UCSD-AML1 (cell line): ENCODE results near the gene C6orf136.

ENCODE experiments used
- DNase-seq: peaks from one replicate; lab custom pipeline; 2025; ENCODE audit not compliant: unreplicated experiment; lab: John Stamatoyannopoulos, UW

The C6orf136 gene

DNA sequence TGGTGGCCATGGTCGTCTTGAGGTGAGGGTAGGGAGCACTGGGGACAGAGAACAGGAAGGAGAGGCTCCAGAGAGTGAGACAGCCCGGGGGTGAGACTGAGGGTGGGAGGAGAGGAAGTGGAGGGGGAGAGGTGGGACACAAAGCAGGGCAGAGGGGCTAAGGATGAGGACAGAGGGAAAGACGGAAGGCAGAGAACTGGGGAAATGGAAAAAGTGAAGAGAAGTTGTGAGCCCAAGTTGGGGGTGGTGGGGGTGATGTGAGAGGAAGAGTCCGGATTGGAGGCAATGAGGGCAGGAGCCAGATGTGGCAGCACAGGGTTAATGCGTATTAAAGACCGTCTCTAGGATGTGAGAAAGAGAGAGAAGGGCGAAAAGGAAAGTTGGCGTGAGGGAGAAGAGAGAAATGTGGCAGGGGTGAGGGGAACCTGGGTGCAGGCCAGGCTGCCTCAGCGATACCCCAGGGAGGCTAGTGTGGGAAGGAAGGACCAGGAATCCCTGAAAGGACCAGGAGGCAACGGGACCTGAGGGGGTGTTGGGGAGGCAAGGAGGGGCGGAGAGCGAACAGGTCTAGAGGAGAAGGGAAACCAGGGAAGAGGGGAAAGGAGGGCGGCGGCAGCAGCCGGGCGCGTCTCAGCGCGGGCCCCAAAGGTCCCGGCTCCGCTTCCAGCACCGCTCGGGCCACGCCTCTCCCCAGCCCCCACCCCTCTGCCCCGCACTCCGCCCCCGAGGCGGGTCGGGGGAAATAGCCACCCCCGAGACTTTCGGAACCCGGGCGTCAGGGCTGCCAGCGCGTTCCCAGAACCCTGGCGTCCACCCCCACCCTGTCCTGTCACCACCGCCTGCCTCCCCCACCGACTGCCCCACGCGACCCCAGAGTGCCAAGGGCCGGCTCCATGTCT is 39.3 kb downstream of the C6orf136 start, which contains the start of gene PPP1R18:
Gene PPP1R18 (minus strand): TSS at position 637 of the 899 bp plus-strand sequence. CDS start 627 bp downstream, at position 10.
- peak; percentile 73 for DNase-seq

DNA sequence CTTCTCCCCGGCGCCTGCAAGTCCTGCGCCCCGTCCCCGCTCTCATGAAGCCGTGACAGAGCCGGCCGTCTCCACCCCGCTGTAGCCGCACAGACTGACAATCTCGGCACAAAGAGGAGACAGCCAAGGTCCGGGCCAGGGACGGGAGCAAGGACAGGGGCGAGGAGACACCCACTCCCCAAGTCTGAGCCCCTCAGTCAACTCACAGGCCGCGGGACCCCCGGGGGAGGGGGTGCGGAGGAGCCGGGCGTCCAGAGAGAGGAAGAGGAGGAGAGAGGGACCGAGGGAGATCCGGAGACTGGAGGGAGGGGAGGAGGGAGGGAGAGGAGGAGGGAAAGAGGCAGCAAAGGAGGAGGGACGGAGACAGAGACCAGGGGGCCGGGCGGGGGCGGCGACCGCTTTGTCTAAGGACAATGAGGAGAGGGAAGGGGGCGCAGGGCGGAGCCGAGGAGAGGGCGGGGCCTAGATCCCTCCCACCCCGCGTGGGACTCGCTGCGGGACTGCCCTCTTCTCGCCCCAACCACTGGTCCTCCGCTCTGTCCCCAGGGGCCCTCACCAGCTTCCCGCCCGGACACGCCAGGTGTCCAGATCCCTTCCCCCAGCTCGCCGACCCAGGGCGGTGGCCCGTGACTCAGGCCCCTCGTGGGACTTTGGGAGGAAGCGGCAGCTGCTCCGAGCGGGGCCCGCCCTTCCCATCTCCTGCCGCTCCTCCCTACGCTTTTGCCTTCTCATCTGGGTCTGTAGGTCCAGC is 40.1 kb downstream of the C6orf136 start:
- peak; percentile 92 for DNase-seq

GRCh38 chr6:30687659-30688431 is 40.9 kb downstream of the C6orf136 start:
- no peak for DNase-seq

DNA sequence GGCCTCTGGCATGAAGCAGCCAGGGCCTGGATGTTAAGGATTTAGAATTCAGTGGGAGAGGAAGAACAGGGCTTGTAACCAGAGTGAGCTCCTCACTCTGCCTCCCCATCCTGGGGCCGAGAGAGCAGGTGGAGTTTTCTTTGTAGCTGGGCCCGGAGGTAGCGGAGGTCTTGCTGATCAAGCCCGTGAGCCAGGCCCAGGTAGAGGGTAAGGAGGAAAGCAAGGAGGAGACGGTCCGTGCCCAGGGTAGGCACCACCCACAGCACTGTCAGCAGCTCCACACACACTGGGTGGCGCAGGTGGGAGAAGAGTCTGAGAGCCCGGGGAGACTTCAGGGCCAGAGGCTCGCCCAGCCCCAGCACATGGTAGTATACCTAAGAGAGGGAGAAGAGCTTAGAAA is 41.6 kb downstream of the C6orf136 start:
- no peak for DNase-seq

GRCh38 chr6:30689022-30689865 is 42.3 kb downstream of the C6orf136 start:
- no peak for DNase-seq

GRCh38 chr6:30689985-30690384 is 43.1 kb downstream of the C6orf136 start:
- no peak for DNase-seq

- DNase-seq = peak; percentile 88
These were observed 43.7 kb downstream of the C6orf136 start, which contains the start of gene NRM for GRCh38 chr6:30690403-30691207. Gene NRM (minus strand): TSS chr6:30690984. CDS start chr6:30690974, 10 bp downstream.

DNA sequence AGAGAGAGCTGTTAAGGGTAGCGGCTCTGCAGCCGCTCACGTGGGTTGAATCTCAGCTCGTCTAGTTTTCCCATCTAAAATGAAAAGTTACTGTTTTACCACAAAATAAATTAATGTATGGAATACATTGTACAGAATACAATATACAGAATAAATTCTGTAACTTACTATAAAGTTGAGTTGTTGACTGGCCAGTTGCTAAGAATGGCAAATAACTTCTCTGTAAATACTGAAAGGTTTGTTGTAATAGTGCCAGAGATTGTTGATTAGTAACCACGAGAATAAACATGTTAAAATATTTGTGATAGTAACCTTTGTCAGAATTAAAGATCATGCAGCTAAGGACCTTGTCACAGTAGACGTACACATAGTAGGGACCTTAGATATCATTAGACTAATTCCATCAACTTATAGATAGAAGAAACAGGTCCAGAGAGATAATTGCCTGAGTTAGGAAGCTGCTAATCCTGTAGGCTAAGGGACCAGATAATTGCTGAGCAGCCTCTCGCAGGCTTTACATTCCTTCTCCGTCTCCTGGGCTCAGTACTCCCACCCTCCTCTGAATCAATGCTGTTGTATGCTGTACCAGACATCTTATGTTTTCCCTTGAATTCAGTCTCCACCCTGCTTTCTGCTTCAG is 44.4 kb downstream of the C6orf136 start:
- no peak for DNase-seq

DNA sequence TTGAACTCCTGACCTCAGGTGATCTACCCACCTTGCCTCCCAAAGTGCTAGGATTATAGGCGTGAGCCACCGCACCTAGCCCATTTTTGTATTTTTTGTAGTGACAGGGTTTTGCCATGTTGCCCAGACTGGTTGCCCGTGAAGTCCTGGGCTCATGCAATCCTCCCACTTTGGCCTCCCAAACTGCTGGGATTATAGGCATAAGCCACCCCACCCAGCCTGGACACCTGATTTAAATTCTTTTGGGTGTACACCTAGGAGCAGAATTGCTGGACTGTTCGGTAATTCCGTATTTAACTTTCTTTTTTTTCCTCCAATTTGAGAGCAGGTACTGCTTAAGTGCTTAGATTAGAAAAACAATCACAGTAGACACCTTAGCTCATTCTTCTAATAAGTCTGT is 49.5 kb downstream of the C6orf136 start:
- DNase-seq = no peak

DNA sequence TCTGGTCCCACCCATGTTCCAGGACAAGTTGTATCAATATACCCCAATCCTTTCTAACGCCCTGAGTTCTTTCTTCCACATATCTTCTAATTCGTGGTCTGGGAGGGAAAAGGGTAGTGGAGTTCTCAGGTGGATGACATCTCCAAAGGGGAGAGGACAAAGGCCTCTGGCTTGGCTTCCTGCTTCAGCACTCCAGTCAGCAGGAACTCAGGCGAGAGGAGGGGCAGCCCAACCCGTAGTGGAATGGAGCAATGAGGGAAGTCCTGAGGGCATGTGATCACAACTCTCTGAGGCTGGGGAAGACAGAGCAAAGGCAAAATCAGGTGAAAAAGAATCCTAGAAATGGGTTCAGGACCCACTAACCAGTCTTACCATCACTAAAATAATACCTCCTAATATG is 53.4 kb downstream of the C6orf136 start:
- no peak for DNase-seq
